ENCODE data around the gene ANGPTL2.
A peak's percentile ranks its signal among the peaks of the same experiment; 100 is the strongest.

ANGPTL2 gene

DNA sequence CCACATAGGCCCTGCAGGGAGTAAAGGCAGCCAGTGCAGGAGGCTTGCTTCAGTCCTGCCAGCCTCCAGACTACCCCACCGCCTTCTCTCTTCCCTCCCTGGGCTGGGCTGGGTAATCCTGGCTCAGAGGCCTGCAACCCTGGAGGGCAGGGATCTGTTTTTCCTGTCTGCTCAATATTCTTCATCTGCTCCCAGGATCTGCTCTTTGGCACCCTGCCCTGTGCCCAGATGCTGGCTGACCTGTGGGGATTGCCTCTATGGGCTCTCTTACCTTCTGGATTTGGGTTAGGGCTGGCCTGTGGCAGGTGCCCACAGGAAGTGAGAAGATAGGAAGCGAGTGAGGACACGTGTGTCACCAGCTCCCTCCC is 7.3 kb upstream of the ANGPTL2 start:
- no peaks in the 10 kb centered on the region for H3K27me3 ChIP-seq (ENCODE audit: control insufficient read depth, insufficient read depth, low read length)
- no peak overlapping the region for H3K27ac ChIP-seq (ENCODE audit: low read depth, low read length)
- H3K36me3 ChIP-seq (ENCODE audit: control insufficient read depth, insufficient read depth, low read length): no peaks in the 10 kb centered on the region
- peaks cover 39% of the 10 kb centered on the region for H3K4me1 ChIP-seq (ENCODE audit: control insufficient read depth, insufficient read depth, low read length)
- H3K4me3 ChIP-seq (ENCODE audit: low read length): no peak overlapping the region
- H3K9ac ChIP-seq (ENCODE audit: low read length): peak overlapping the region; percentile 34

DNA sequence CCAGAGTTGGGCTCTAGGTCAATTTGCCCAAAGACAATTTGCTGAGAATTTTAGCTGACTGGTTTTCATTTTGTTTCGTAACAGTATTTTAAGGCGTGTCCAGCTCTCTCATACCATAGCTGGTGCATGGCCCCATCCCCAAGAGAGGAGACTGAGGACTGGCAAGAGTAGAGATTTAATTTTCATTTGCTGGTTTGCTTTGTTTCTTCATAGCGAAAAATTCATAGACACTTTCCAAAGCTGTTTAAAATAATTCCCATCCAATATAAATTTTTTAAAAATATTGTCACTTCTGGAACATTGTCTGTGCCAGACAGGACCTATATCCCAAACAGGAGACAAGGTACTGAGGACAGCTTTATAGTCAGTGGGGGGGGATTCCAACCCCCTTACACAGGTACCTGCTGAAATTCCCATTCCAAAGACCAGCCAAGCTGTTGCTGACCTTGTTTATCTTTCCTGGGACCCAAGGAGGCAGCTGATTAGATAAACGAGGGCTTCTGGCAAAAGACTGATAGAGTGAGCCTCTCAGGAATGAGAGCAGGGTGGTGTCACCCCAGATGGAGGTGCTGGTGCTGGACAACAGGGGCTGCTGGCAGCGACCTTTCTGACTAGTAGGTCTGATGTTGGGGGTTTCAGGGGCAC is 6.8 kb upstream of the ANGPTL2 start:
- no peak overlapping the region for H3K9ac ChIP-seq (ENCODE audit: low read length)
- H3K4me3 ChIP-seq (ENCODE audit: low read length): no peak overlapping the region
- H3K27ac ChIP-seq (ENCODE audit: low read depth, low read length): no peak overlapping the region
- H3K27me3 ChIP-seq (ENCODE audit: control insufficient read depth, insufficient read depth, low read length): no peaks in the 10 kb centered on the region
- peaks cover 34% of the 10 kb centered on the region for H3K4me1 ChIP-seq (ENCODE audit: control insufficient read depth, insufficient read depth, low read length)
- no peaks in the 10 kb centered on the region for H3K36me3 ChIP-seq (ENCODE audit: control insufficient read depth, insufficient read depth, low read length)

DNA sequence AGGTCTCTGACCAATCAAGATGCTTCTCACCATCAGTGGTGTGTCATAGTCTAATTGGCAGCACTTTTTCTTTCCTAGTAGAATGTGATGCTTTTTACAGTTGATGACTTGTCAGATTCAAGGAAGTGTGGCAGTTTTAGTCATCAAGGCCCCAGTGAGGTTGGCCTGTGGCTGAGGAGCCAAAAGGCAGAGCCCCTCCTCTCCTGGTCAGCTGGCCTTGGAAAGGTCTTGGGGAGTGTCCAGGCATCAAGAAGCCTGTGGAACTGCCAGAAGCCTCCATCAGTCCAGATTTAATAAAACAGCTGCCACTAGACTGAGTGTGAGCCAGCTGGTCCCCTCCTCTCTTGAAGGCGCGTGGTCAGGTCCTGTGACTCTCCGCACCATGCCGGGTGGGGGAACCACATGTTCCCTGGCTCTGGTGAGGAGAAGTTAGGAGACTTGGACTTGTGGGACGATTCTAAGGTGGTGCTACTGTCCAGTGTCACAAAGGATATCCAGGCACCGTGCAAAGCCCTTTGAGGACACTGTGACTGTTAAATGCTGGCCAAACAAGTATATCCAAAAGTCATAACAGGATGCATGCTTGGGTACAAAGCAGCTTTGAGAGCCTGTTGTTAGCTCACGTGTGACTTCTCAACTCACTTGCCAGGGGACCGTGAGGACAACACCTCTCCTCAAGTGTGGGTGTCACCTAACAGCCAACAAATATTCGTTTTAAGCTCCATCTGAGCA is 6.1 kb upstream of the ANGPTL2 start:
- Histone ChIP-seq H3K27ac (ENCODE audit: low read depth, low read length) (no peak overlapping the region), H3K27me3 (ENCODE audit: control insufficient read depth, insufficient read depth, low read length) (no peaks in the 10 kb centered on the region), H3K36me3 (ENCODE audit: control insufficient read depth, insufficient read depth, low read length) (no peaks in the 10 kb centered on the region), H3K9ac (ENCODE audit: low read length) (no peak overlapping the region), H3K4me1 (ENCODE audit: control insufficient read depth, insufficient read depth, low read length) (peaks cover 29% of the 10 kb centered on the region), H3K4me3 (ENCODE audit: low read length) (no peak overlapping the region)

DNA sequence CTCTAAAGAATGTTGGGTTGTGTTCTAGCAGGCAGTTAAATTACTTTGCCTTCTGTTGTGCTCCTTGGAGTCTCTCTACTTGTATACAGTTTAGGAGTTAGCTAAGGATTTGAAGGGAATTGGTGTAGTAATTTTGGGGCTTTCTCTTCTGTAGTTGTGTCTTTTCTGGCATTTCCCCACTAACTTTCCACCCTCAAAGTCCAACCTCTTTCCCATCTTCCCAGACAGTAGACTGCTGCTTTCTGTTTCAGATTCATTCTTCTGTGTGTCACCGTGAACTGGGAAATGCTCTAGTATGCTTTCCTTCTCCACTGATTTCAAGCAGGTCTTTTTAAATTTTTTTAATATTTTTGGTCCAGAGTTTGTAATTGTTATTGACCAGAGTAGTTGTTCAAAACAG is 4.5 kb upstream of the ANGPTL2 start:
- Histone ChIP-seq H3K9ac (ENCODE audit: low read length) (no peak overlapping the region), H3K27me3 (ENCODE audit: control insufficient read depth, insufficient read depth, low read length) (no peaks in the 10 kb centered on the region), H3K27ac (ENCODE audit: low read depth, low read length) (peak overlapping the region; percentile 11), H3K4me3 (ENCODE audit: low read length) (no peak overlapping the region), H3K4me1 (ENCODE audit: control insufficient read depth, insufficient read depth, low read length) (peaks cover 24% of the 10 kb centered on the region), H3K36me3 (ENCODE audit: control insufficient read depth, insufficient read depth, low read length) (no peaks in the 10 kb centered on the region)

DNA sequence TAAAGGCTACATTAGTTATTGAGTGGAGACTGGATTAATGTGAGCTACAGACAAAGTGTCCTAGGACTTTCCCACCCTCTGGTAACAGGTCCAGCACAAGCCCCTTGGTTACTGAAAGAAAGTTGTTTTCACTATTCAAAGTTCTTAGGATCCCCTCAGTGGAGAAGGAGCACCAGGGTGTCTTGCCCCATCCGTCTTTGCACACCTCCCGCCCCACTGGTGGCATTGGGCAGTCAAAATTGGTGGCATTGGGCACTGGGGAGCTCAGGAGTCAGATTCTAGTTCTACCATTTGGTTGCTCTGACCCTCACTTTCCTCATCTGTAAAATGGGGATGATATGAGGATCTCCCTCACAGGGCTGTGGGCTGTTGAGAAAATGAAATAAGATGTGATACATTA is 2.4 kb upstream of the ANGPTL2 start:
- H3K9ac ChIP-seq (ENCODE audit: low read length): no peak overlapping the region
- no peak overlapping the region for H3K4me3 ChIP-seq (ENCODE audit: low read length)
- H3K27ac ChIP-seq (ENCODE audit: low read depth, low read length): no peak overlapping the region
- no peaks in the 10 kb centered on the region for H3K36me3 ChIP-seq (ENCODE audit: control insufficient read depth, insufficient read depth, low read length)
- H3K4me1 ChIP-seq (ENCODE audit: control insufficient read depth, insufficient read depth, low read length): peaks cover 11% of the 10 kb centered on the region
- H3K27me3 ChIP-seq (ENCODE audit: control insufficient read depth, insufficient read depth, low read length): no peaks in the 10 kb centered on the region

DNA sequence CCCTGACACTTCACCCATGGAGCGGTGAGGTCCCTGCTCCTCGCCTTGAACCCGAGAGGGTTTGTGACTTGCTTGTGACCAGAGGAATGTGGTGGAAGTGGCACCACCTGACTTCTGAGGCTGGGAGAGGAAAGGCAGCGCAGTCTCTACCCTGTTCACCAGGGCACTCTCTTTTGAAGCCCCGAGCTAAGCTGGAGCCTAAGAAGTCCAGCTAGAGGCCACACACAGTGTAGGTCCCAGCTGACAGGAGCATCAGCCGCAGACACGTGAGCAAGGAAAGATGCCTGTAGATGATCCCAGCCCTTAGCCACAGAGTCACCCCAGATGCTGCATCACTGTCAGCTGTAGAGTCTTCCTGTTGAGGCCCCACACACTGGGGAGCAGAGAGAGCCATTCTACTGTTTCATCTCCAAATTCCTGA is 1.7 kb upstream of the ANGPTL2 start:
- no peaks in the 10 kb centered on the region for H3K36me3 ChIP-seq (ENCODE audit: control insufficient read depth, insufficient read depth, low read length)
- peaks cover 14% of the 10 kb centered on the region for H3K4me1 ChIP-seq (ENCODE audit: control insufficient read depth, insufficient read depth, low read length)
- no peak overlapping the region for H3K4me3 ChIP-seq (ENCODE audit: low read length)
- no peaks in the 10 kb centered on the region for H3K27me3 ChIP-seq (ENCODE audit: control insufficient read depth, insufficient read depth, low read length)
- peak overlapping the region; percentile 96 for H3K27ac ChIP-seq (ENCODE audit: low read depth, low read length)
- no peak overlapping the region for H3K9ac ChIP-seq (ENCODE audit: low read length)

DNA sequence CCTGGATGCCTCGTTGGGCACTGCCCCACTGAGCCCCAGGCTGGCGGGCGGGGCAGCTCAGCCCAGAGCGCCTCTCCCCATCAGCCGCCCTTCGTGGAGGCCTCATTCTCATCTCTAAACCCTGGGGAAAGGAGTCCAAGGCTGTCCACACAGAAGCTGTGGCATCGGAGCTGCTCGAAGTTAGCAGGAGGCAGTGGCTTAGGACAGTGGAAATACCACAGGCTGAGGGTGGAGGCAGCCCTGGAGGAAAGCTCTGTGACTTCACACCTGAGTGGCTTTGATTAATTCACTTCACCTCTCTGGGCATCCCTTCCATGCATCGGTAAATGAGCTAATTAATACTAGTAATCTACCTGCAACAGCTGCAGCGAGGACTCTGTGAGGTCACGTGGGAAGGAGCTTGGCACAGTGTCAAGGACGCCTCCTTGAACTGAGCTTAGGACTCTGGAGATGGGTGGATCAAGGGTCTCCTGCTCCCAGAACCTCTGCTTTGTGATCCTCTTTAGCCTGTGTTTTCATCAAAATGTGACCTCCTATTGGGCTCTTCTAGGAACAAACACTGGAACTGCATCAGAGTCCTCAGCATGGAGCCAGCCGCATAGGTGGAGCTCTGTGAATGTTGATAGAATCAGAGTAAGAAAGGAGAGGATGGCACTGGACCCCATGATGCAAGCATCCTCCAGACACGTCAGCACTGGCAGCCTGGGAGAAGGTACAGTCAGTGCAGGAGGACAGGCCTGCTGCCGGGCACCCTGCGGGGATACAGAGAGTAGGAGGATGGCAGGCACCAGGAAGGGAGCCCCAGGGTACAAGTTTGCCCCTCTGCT is 842 bp upstream of the ANGPTL2 start:
- H3K9ac ChIP-seq (ENCODE audit: low read length): no peak overlapping the region
- peak overlapping the region; percentile 96 for H3K27ac ChIP-seq (ENCODE audit: low read depth, low read length)
- no peaks in the 10 kb centered on the region for H3K27me3 ChIP-seq (ENCODE audit: control insufficient read depth, insufficient read depth, low read length)
- H3K4me3 ChIP-seq (ENCODE audit: low read length): peak overlapping the region; percentile 55
- peaks cover 18% of the 10 kb centered on the region for H3K4me1 ChIP-seq (ENCODE audit: control insufficient read depth, insufficient read depth, low read length)
- no peaks in the 10 kb centered on the region for H3K36me3 ChIP-seq (ENCODE audit: control insufficient read depth, insufficient read depth, low read length)

DNA sequence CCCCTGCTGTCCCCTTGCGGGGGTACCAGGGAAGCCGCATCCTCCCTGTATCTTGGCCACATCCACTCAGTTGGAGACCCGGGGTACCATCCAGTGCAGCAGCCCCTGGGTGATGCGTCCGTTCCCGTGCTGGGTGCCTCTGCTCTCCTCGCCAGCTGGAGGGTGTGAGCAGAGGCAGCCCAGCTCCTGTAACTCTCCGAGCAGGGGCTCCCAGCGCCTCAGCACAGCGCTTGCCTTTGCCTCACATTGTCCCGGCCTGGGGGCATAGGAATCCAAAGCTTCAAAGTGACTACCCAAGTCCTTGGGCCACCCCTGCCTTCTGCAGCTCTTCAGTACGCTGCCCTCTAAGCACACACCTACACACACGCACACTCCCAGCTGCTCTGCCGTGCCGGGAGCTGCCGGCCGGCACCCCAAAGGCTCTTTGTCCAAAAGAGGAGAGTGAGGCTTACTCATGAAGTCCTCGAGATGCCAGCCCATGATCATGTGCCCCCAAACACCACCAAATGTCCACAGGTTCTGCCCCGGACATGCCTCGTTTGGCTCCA is 733 bp downstream of the ANGPTL2 start:
- Histone ChIP-seq H3K27me3 (ENCODE audit: control insufficient read depth, insufficient read depth, low read length) (no peaks in the 10 kb centered on the region), H3K36me3 (ENCODE audit: control insufficient read depth, insufficient read depth, low read length) (no peaks in the 10 kb centered on the region), H3K4me3 (ENCODE audit: low read length) (peak overlapping the region; percentile 76), H3K9ac (ENCODE audit: low read length) (peak overlapping the region; percentile 80), H3K4me1 (ENCODE audit: control insufficient read depth, insufficient read depth, low read length) (peaks cover 15% of the 10 kb centered on the region), H3K27ac (ENCODE audit: low read depth, low read length) (peak overlapping the region; percentile 96)

DNA sequence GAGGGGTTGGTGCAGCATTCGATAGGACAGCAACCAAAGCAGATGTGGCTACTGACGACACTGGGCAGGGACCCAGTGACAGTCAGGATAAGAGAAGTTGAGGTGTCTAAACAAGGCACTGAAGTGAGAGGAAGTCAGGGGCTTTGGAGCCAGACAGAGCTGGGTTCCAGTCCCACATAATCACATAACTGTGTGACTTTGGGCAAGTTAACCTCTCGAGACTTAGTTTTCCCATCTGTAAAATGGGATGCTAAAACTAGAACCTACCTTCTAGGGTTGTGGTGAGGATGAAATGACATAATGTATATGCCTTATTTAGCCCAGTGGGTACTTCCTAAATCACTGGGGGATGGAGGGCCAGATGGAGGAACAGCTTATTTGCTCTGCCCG is 3.1 kb downstream of the ANGPTL2 start:
- peaks cover 15% of the 10 kb centered on the region for H3K4me1 ChIP-seq (ENCODE audit: control insufficient read depth, insufficient read depth, low read length)
- H3K27me3 ChIP-seq (ENCODE audit: control insufficient read depth, insufficient read depth, low read length): no peaks in the 10 kb centered on the region
- H3K36me3 ChIP-seq (ENCODE audit: control insufficient read depth, insufficient read depth, low read length): no peaks in the 10 kb centered on the region
- H3K27ac ChIP-seq (ENCODE audit: low read depth, low read length): peak overlapping the region; percentile 1
- no peak overlapping the region for H3K9ac ChIP-seq (ENCODE audit: low read length)
- H3K4me3 ChIP-seq (ENCODE audit: low read length): no peak overlapping the region

DNA sequence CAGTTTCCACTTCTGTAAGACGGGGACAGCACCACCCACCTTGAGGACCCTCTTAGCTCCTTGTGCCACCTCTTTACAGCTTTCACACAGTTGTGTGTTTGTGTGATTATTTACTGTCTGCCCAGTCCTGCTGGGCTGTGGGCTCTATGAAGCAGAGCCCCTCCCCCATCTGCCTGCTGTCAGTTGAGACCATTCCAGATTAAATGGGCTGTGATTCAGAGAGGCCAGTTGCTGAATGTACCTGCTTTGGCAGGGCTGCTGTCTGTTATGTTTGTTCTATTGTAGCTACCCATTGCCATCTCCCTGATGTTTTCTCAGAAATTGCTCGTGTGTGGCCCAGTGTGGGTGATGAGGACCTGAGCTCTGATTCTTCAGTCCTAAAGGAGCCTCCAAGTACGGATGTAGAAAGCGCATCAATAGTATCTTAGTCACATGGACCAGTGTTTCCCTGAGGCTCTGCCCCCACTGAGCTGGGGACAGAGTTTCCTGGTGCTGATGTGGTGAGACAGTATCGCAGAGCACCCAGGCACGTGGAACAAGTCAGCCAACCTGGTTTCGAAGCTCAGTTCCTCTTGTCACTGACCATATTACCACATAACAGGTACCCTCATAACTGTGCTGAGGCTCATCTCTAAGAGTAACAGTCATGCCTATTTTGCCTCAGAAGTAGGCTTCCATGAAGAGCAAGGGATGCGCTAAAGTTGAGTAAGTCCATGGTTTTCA is 3.7 kb downstream of the ANGPTL2 start:
- Histone ChIP-seq H3K4me1 (ENCODE audit: control insufficient read depth, insufficient read depth, low read length) (peaks cover 15% of the 10 kb centered on the region), H3K4me3 (ENCODE audit: low read length) (no peak overlapping the region), H3K36me3 (ENCODE audit: control insufficient read depth, insufficient read depth, low read length) (no peaks in the 10 kb centered on the region), H3K27me3 (ENCODE audit: control insufficient read depth, insufficient read depth, low read length) (no peaks in the 10 kb centered on the region), H3K9ac (ENCODE audit: low read length) (no peak overlapping the region), H3K27ac (ENCODE audit: low read depth, low read length) (peak overlapping the region; percentile 1)

DNA sequence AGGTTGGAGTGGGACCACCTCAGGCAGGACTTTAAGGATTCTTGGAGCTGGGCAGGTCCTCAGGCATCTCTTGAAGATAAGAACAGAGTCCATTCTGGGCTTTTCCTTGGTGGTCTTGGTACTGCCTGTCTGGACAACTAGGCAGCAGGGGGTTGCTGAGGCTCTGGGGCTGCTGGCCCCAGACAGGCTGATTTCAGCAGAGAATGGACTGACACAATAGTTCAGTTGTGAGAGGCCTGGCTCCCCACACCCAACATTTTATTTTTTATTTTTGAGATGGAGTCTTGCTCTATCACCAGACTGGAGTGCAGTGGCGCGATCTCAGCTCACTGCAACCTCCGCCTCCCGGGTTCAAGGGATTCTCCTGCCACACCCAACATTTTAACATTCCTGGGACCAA is 4.6 kb downstream of the ANGPTL2 start:
- no peak overlapping the region for H3K4me3 ChIP-seq (ENCODE audit: low read length)
- peaks cover 16% of the 10 kb centered on the region for H3K4me1 ChIP-seq (ENCODE audit: control insufficient read depth, insufficient read depth, low read length)
- H3K27me3 ChIP-seq (ENCODE audit: control insufficient read depth, insufficient read depth, low read length): no peaks in the 10 kb centered on the region
- H3K36me3 ChIP-seq (ENCODE audit: control insufficient read depth, insufficient read depth, low read length): no peaks in the 10 kb centered on the region
- no peak overlapping the region for H3K9ac ChIP-seq (ENCODE audit: low read length)
- no peak overlapping the region for H3K27ac ChIP-seq (ENCODE audit: low read depth, low read length)

DNA sequence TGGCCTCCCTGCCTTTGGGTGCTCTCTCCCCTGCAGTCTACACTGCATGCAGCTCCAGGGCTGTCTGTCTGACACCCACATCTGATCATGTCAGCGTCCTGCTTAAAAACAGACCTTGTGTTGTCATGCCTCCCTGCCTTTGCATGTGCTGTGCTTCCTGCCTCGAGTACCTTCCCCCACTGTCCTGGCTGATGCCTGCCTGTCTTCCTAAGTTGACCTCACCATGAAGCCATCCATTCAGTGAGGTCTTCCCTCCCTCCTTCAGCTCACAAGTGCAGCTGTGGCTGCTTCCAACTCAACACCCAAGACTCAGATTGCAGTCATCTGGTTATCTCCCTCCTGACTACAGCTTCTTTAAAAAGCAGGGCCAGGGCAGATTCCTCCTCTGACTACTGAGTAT is 5.5 kb downstream of the ANGPTL2 start:
- no peak overlapping the region for H3K27ac ChIP-seq (ENCODE audit: low read depth, low read length)
- H3K36me3 ChIP-seq (ENCODE audit: control insufficient read depth, insufficient read depth, low read length): no peaks in the 10 kb centered on the region
- peaks cover 24% of the 10 kb centered on the region for H3K4me1 ChIP-seq (ENCODE audit: control insufficient read depth, insufficient read depth, low read length)
- no peak overlapping the region for H3K9ac ChIP-seq (ENCODE audit: low read length)
- H3K27me3 ChIP-seq (ENCODE audit: control insufficient read depth, insufficient read depth, low read length): no peaks in the 10 kb centered on the region
- no peak overlapping the region for H3K4me3 ChIP-seq (ENCODE audit: low read length)

All from rectal smooth muscle tissue (tissue), 1 donor.